ENCODE results near the gene LRTM2.

- TF ChIP-seq EZH2 (IDR thresholded peaks at IDR 0.05; ENCODE audit: borderline replicate concordance) (no peak), CTCF (IDR thresholded peaks at IDR 0.05; ENCODE audit: poor library complexity) (no peak), EZH2phosphoT487 (IDR thresholded peaks at IDR 0.05; ENCODE audit: low read depth, severe bottlenecking, unreplicated experiment) (no peak)
These were observed 3.5 kb upstream of the LRTM2 start for GRCh38 chr12:1816730-1817348.
